Midbrain (tissue), 1 donor: ENCODE measurements around the gene QRFP.
A peak's percentile ranks its signal among the peaks of the same experiment; 100 is the strongest.
"Not testable (repeated sequence)": the region's sequence is repeated elsewhere in the genome, so short reads cannot be mapped to it uniquely, and the experiment has no call there.

Experiments
- DNase-seq: peaks from one replicate; lab custom pipeline; 2025; lab: John Stamatoyannopoulos, UW

The QRFP gene

DNA sequence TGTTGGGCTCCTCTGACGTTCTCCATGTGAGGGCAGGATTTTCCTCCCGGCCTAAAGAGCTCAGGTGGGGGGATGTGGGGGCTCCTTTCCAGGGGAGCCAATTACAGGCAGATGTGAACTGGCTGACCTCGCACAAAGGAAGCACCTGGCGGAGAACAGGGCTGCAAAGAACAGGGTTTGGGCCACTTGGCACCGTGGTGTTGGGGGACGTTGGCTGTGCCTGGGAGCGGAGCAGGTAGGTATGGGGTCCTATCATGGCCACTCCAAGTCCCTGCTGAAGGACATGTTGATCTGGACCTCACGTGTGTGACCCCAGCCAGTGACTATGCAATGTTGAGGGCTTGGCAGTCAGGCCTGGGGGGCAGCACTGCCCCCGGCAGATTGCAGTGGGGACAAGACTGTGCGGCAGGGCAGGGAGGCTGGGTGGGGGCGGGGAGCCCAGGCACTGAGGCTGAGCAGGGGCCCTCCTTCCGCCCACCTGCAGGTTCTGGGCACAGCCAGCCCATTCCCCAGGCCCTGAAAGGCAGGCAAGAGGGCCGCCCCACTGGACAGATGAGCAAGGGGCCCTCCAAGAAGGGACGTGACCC is 23.0 kb upstream of the QRFP start:
- no peak for DNase-seq

DNA sequence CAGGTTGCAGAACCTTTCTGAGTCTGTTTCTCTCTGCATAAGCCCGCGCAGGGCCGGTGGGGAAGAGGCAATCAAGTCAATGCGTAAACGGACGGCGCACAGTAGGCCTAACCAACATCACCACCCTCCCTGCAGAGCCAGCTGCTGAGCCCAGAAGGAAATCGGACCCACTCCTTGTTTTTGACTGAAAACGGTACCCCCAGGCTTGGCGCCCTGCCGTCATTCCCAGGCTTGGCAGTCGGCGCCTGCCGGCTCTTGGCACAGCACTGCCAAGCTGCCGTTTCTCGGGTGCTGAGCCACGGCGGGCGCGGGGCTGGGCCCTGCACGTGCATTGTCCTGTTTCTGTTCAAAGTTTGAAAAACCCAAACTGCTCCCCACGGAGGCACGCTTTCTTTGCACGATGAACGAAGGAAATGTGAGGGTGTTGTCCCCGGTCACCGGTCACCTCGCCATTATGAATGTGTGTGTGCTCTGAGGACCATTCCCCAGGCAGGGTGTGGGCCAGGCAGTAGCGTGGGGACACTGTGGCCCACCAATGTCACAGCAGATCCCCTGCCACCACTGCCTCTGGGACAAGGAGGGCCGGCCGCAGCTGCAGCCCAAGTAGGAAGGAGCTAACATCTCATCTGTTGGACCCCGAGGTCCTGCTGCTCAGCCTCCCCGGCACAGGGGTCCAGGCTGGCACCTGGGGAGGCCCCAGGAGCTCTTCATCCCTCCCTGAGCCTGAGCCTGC is 22.4 kb upstream of the QRFP start:
- no peak for DNase-seq

DNA sequence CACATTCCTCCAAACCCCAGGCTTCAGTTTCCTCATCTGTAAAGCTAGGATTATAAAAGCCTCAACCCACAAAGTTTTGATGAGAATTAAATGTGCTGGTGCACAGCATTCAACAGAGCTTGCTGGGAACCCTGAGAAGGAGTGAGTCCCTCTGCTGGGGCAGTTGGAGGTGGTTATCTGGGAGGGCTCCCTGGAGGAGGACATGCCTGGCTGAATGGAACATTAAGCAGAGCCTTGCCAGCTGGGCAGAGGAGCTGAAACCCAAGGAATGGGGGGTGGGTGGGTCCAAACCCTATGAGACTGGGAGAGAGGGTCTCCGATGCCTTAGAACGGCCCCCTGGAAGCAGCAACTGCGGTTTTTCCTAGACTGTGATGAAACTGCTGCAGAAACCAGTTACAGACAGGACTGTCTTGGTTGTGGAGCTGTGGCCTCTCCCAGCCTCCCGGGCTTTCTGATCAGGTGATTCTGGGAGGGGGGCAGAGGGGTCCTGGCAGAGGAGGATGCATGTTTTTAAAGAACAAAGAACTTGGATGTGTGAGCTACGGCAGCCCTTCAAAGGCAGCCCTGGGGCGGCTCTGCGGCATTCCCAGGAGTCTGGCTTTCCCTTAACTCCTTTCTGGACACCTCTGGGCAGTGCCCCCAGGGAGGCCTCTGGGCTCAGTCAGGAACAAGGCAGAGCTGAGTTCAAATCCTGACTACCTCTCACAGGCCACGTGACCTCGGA is 21.7 kb upstream of the QRFP start:
- DNase-seq, result no peak

DNA sequence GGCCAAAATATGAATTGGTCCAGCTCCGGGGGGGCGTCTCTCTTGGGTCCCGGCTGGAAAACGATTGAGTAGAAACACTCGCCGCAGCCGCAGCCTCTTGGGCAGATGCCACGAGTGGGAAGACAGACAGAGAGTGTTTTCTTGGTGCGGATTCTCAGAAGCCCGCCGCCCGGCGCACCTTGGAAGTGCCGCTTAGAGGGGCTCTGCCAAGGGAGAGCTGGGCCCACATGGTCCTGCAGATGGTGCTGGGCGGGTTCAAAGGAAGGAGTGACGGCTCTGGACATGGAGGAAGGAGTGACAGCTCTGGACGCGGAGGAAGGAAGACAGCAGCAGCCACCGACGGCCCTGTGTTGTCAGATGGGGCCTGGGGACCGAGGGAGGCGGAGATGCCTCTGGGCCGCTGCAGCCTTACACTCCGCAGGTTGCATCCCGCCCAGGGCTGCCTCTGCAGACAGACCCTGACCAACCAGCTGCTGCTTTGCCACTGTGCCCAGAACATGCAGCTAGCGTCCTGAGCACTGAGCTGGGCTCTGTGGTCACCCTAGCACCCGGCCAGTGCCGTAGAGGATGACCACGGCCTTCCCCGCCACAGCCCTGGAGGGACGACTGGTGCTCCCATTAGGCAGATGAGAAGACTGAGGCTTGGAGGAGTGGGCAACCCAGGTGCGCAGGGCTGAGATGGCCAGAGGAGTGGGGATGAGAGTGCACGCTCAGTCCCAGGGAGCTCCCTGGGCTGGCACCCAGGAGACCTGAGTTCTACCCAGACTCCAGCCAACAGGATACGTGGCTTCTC is 20.8 kb upstream of the QRFP start:
- no peak for DNase-seq

DNA sequence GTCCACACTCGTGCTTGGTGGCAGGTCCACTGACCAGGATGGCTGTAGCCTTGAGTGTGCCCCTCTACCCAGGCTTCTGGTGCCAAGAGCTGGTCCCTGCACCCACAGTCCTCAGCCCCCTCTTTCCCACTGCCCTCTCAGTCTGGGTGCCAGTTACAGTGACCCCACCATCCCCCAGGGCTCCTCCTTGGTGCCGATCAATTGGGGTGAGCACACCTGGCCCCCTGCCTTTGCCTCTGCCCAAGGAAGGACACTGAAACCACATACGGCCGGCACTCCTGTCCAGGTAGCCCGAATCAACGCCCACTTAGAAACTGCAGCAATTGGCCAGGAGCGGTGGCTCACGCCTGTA is 18.5 kb upstream of the QRFP start:
- DNase-seq, result no peak

DNA sequence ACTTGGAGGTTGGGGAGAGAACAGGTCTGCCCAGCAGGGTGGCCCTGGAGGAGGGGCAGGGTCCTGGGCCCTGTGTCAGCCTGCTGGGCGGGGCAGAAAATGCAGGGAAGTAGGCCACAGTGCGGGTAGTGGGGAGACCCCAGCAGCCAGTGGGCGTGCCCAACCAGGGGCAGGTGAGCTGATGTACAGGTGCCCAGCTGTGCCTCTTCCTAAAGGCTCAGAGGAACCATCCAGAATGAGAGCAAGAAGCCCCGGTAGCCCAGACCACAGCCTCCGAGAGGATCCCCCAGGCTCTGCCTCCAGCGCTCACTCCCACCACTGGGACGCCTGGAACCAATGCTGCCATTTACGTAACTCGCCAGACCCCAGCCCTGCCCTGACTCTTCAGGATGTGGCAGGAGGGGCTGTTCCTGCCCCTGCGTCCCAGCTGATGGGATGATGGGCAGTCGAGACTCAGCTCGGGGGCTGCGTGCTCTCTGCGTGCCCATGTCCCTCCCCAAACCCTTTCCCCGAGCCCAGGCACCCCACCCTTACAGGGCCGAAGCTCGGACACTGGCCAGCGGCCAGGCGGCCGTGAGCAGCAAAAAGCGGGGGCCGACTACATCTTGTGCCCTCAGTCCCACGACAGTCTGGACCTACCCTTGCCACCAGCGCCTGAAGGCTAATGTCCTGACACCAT is 17.9 kb upstream of the QRFP start:
- DNase-seq, result no peak

DNA sequence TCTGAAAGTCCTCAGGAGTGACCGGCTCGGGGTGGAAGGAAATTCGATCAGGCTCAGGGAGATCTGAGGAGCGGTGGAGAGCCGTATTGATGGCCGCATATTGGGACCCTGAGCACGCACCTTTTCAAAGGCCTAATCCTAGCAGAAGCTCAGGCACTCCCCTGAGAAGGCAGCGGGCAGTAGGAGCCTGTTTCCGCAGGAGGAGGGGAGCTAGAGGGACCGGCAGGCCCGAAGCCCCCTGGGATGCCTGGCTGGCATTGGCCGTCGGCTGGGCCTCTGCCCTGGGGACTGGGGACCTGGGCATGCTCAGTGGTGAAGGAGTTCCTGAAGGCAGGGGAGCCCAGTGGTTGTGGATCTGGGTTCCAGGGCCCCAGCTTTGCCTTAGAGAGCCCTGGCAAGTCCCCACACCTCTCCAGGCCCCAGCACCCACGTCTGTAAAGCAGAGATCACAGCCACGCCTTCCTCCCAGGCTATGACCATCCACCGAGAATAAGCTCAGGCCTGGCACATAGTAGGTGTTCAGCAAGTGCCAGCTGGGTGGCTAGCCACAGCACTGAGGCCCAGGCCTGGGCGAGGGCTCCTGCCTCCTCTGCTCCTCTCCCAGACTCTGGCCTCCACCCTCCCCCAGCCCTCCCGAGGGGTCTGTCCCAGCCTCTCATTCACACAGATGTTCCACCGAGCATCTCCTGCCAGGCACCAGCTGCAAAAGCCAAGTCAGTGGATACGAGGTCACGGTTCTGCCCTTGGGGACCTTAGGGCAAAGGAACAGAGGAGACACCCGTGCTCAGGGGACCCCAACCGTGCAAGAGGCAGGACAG is 17.2 kb upstream of the QRFP start:
- DNase-seq, result no peak

DNA sequence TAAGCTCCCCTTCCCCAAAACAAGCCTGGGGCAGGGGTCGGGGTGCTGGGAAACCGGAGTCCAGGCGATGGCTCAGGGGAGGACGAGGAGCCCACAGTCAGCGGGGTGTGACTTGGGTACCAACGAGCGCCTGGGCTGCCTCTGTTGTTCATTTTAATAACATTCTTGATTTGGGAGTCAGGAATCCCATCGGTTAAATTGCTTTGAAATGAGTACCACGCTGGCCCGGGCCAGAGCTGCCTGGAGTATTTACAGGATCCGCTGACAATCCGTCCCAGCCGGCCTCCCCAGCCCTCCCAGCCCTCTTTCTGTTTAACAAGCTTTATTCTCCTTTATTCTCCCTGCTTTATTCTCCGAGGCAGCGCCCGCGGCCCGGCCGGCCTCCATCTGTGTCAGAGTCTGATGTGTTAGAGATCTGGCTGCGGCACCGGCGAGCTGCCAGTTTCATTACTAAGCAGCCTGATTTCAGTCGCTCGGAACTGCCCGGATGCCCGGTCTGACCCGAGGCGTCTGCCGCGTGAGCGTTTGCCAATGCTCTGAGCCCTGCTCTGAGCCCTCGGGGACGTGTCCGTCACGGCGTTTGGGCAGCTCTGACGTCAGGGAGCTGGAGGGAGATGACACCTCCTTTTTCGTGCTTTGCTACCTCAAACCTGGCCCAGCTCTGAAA is 16.5 kb upstream of the QRFP start:
- DNase-seq, result peak; percentile 24

DNA sequence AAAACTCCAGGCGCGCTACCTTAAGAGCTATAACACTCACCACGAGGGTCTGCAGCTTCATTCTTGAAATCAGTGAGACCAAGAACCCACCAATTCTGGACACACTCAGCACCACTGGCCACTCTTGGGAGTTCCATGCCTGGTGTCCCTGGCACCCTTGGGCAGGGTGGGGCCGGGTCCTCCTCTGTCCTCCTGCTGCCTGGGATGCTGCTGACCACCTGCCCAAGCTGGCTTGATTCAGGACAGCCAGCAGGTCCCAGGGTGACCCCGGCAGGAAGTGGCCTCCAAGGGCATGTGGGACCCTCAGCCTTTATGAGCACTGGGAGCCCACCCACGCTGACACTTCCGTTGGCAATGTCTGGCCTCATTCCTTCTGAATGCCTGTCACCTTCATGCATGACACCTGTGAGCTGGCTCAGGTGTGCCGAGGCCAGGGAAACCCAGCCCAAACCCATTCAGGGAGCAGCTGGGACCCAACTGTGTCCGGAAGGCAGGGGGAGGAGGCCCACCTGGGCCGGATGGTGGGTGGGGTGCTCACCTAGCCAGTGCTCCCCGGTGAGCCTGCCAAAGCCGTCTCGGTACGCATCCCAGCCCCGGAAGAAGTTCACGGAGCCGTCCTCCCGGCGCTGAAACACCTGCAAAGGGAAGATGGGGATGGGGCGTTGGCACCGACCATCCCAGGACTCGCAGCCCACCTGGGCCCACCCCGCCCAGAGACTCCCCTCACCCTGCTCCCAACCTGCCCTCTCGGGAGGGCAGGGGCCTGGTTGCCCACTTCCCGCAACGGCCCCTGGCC is 14.8 kb upstream of the QRFP start:
- DNase-seq, result no peak

DNA sequence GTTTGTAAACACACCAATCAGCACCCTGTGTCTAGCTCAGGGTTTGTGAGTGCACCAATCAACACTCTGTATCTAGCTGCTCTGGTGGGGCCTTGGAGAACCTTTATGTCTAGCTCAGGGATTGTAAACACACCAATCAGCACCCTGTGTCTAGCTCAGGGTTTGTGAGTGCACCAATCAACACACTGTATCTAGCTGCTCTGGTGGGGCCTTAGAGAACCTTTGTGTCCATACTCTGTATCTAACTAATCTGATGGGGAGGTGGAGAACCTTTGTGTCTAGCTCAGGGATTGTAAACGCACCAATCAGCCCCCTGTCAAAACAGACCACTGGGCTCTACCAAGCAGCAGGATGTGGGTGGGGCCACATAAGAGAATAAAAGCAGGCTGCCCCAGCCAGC is 14.1 kb upstream of the QRFP start:
- DNase-seq, result not testable (repeated sequence)

DNA sequence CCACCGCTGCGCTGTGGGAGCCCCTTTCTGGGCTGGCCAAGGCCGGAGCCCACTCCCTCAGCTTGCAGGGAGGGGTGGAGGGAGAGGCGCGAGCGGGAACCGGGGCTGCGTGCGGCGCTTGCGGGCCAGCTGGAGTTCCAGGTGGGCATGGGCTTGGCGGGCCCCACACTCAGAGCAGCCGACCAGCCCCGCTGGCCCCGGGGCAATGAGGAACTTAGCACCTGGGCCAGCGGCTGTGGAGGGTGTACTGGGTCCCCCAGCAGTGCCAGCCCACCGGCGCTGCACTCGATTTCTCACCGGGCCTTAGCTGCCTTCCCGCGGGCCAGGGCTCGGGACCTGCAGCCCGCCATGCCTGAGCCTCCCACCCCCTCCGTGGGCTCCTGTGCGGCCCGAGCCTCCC is 13.4 kb upstream of the QRFP start:
- not testable (repeated sequence) for DNase-seq

DNA sequence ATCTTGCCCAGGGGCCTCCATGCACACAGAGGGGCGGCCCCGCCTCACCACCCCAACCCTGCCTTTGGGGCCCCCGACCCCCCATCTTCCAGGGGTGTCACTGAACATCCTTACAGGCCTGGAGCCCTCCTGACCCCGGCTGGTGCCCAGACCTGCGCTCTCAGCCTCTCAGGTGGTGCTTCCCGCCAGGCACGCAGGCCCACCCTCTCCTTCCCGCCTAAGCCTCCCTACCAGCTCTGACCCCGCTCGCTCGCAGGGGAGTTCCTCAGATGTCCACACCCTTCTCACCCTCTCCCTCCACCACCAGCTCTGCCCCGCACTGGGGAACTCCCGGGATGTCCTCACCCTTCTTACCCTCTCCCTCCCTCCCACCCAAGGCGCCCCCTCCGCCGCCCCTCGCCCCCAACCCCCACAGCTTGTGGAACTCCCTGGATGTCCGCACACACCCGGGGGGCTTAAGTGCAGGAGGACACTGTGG is 12.3 kb upstream of the QRFP start:
- DNase-seq, result no peak

DNA sequence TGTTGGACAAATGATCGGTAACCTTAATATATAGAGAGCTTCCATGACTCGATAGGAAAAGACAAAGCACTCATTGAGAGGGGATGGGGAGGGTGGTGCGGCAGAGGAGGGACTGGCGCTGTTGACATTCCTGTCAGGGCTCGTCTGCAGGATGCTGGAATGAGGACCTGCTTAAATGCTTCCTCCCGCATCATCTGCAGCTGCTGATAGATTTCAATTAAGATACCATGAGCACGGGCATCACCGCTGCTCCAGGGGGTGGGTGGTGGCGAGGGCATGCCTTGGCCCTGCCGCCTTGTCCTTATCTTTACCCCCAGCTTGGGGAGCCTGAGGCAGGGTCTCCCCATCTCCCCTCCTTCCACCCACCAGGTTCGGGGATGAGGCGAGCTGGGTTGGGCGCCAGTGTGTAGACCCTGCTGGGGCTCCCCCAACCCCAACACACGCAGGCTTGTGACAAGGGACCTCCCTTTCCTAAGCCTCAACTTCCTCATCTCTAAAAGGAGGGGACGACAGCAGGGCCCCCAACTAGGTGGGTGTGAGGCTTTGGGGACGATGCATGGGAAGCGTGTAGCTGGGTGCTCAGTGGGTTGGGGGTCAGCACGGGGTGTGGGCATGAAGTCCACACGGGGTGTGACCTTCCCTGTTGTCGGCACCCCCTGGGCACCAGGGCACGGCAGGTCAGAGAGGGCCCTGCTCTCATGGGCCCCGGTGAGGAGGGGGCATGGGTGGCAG is 11.7 kb upstream of the QRFP start:
- DNase-seq, result peak; percentile 10

DNA sequence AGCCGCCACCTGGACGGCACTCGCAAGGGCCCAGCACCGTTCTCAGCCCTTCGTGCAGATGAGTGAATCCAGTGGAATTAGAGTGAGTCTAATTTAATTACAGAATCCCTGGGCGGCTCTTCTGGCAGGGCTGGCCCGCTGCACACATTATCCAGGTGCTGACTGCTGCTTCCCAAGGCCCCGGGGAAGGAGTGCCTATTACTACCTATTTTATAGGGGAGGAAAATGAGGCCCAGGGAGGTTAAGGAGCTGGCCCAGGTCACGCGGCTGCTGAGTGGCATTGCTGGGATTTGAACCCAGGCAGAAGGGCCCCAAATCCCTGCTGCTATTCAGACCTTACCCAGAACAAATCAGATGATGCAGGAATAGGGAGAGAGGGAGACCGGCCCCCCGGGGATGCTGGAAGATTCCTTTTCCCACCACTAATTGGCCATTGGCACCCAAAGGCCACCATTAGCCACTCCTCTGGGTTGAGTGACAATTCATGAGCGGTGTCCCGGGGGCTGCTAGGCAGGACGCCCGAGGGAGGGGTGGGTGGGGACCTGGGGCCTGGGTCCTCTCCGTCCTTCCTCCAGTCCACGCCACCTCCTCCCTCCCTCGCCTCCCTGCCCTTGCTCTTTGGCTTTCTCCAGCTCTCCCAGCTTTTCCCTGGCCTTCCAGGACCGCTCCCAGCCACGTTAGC is 10.3 kb upstream of the QRFP start:
- no peak for DNase-seq

DNA sequence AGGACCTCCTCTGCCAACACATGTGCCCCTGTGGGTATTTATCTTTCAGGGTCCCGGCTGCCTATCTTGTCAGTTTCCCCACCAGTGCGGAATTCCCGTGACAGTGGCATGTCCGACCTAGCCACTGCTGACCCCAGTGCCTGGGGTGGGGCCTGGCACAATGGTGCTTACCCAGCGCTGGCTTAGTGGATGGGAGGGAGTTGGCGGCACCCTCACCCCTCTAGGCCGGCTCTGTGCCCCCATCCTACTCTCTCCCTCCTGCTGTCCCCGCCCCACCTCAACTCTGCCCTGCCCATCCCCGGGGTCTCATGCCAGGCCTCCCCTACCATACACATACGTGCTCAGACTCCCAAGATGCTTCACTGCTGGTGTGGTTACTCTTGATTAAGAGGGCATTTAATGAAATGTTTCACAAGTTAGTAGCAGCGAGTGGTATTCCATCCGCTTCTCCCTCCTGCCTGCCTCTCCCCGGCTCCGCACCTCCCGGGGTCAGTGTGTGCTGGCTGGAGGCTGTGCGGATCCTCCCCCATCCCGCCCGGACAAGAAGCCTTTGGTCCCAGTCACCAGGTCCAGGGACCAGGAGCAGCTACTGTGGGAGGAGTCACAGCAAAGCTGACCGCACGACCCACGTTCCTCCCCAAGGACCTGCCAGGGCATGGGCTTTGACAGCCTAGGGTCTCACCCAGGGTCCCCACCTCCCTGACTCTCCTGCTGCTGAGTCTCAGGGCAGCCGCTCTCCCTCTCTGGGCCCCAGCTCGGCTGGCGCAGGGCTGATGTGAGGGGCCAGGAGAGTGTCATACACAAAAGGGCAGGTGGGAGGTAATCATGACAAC is 9.5 kb upstream of the QRFP start:
- no peak for DNase-seq

DNA sequence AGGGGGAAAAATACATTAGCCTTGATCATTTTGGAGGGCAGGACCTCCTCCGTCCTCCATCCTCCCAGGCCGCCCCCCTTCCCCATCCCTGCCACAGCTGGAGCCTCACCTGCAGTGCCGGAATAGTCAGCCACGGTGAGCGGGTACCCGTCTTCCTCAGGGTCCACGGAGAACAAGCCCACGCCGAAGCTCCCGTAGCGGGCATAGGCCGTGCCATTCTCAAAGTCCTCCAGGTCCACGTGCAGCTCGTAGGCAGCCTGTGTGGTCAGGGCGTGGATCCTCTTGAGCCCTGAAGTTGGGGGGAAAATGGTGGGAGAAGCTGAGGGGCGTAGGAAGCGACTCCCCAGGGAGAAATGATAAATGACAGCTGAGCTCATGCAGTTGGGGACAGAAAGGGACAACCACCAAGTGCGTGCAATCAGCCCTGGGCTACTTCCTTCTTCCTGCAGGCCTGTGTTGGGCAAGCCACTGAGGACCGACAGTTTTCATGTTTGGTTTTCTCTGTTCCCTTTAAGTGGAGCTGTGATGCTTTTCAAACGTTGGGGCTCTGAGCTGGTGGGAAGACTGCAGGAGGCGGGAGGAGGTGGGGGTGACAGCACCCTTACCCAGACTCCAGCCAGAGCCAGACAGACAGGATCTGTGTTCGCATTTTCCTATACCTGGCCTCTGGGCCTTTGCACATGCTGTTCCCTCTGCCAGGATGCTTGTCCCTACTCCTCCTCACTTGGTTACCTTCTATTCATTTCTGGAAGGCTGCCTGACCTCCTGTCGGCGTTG is 8.7 kb upstream of the QRFP start:
- DNase-seq, result no peak
